ENCODE data around the gene ACTR8.
"Not testable (repeated sequence)": the region's sequence is repeated elsewhere in the genome, so short reads cannot be mapped to it uniquely, and the experiment has no call there.

Gene ACTR8

GRCh38 chr3:53881691-53882593 is at the start of gene ACTR8:
Gene ACTR8 (minus strand): TSS chr3:53882152. CDS start chr3:53882101, 51 bp downstream.
- Histone ChIP-seq H3K27ac (ENCODE audit: low read depth, low read length) (peak within 1 kb of the TSS; percentile 56), H3K4me1 (ENCODE audit: control insufficient read depth, low read length) (peaks cover 17% of the 10 kb centered on the region), H3K9me3 (ENCODE audit: control insufficient read depth, insufficient read depth, low read length) (no peaks in the 10 kb centered on the region), H3K9me2 (replicated peaks; ENCODE audit: control insufficient read depth, low read length) (no peaks in the 10 kb centered on the region), H3F3A (ENCODE audit: control insufficient read depth, insufficient read depth) (peaks cover 17% of the 10 kb centered on the region), H3K4me2 (ENCODE audit: low read length) (peak within 1 kb of the TSS; percentile 80), H4K20me1 (ENCODE audit: control insufficient read depth, insufficient read depth, low read depth, low read length) (no peaks in the 10 kb centered on the region), H3K27me3 (ENCODE audit: control insufficient read depth, low read length) (no peaks in the 10 kb centered on the region), H3K79me2 (ENCODE audit: control insufficient read depth, low read length) (peaks cover 21% of the 10 kb centered on the region), H3K36me3 (ENCODE audit: control insufficient read depth, low read length) (peaks cover 81% of the 10 kb centered on the region), H3K4me3 (ENCODE audit: low read length) (peak within 1 kb of the TSS; percentile 94)
- TF ChIP-seq CTCF (IDR thresholded peaks at IDR 0.05; ENCODE audit: low read depth, low read length, poor library complexity, severe bottlenecking) (no peak), EZH2phosphoT487 (IDR thresholded peaks at IDR 0.05; ENCODE audit: borderline replicate concordance, low read length) (no peak)

- not testable (repeated sequence) for H3K36me3 ChIP-seq (ENCODE audit: control insufficient read depth, low read length); H3K79me2 ChIP-seq (ENCODE audit: control insufficient read depth, low read length); H3K9me2 ChIP-seq (replicated peaks; ENCODE audit: control insufficient read depth, low read length); H3K4me3 ChIP-seq (ENCODE audit: low read length); H3K9me3 ChIP-seq (ENCODE audit: control insufficient read depth, insufficient read depth, low read length); H3K27me3 ChIP-seq (ENCODE audit: control insufficient read depth, low read length); H3K27ac ChIP-seq (ENCODE audit: low read depth, low read length); H4K20me1 ChIP-seq (ENCODE audit: control insufficient read depth, insufficient read depth, low read depth, low read length); H3K4me1 ChIP-seq (ENCODE audit: control insufficient read depth, low read length); H3K4me2 ChIP-seq (ENCODE audit: low read length); H3F3A ChIP-seq (ENCODE audit: control insufficient read depth, insufficient read depth)
These were observed 45.4 kb upstream of the ACTR8 start for GRCh38 chr3:53927208-53927872.

GRCh38 chr3:53921296-53921695 is 39.3 kb upstream of the ACTR8 start:
- no peak overlapping the region for H3K27ac ChIP-seq (ENCODE audit: low read depth, low read length)
- H3K4me3 ChIP-seq (ENCODE audit: low read length), result no peak overlapping the region
- H3K36me3 ChIP-seq (ENCODE audit: control insufficient read depth, low read length), result no peaks in the 10 kb centered on the region
- no peaks in the 10 kb centered on the region for H3K79me2 ChIP-seq (ENCODE audit: control insufficient read depth, low read length)
- TF ChIP-seq EZH2phosphoT487 (IDR thresholded peaks at IDR 0.05; ENCODE audit: borderline replicate concordance, low read length) (no peak), CTCF (IDR thresholded peaks at IDR 0.05; ENCODE audit: low read depth, low read length, poor library complexity, severe bottlenecking) (peak; percentile 20)
- no peaks in the 10 kb centered on the region for H3F3A ChIP-seq (ENCODE audit: control insufficient read depth, insufficient read depth)
- H3K9me3 ChIP-seq (ENCODE audit: control insufficient read depth, insufficient read depth, low read length), result no peaks in the 10 kb centered on the region
- no peak overlapping the region for H3K4me2 ChIP-seq (ENCODE audit: low read length)
- H3K27me3 ChIP-seq (ENCODE audit: control insufficient read depth, low read length), result no peaks in the 10 kb centered on the region
- H3K4me1 ChIP-seq (ENCODE audit: control insufficient read depth, low read length), result no peaks in the 10 kb centered on the region
- no peaks in the 10 kb centered on the region for H4K20me1 ChIP-seq (ENCODE audit: control insufficient read depth, insufficient read depth, low read depth, low read length)
- H3K9me2 ChIP-seq (replicated peaks; ENCODE audit: control insufficient read depth, low read length), result no peaks in the 10 kb centered on the region

- TF ChIP-seq CTCF (IDR thresholded peaks at IDR 0.05; ENCODE audit: low read depth, low read length, poor library complexity, severe bottlenecking) (no peak), EZH2phosphoT487 (IDR thresholded peaks at IDR 0.05; ENCODE audit: borderline replicate concordance, low read length) (no peak)
- H3K27me3 ChIP-seq (ENCODE audit: control insufficient read depth, low read length), result no peaks in the 10 kb centered on the region; the same call in 1 of the 2 replicates
- H3K4me2 ChIP-seq (ENCODE audit: low read length), result no peak overlapping the region
- H3K4me3 ChIP-seq (ENCODE audit: low read length), result no peak overlapping the region
- H3K79me2 ChIP-seq (ENCODE audit: control insufficient read depth, low read length), result no peaks in the 10 kb centered on the region
- H3K9me2 ChIP-seq (replicated peaks; ENCODE audit: control insufficient read depth, low read length), result no peaks in the 10 kb centered on the region
- H3K36me3 ChIP-seq (ENCODE audit: control insufficient read depth, low read length), result no peaks in the 10 kb centered on the region
- no peaks in the 10 kb centered on the region for H3K9me3 ChIP-seq (ENCODE audit: control insufficient read depth, insufficient read depth, low read length)
- H3K27ac ChIP-seq (ENCODE audit: low read depth, low read length), result no peak overlapping the region
- H3K4me1 ChIP-seq (ENCODE audit: control insufficient read depth, low read length), result no peaks in the 10 kb centered on the region
- no peaks in the 10 kb centered on the region for H3F3A ChIP-seq (ENCODE audit: control insufficient read depth, insufficient read depth)
- no peaks in the 10 kb centered on the region for H4K20me1 ChIP-seq (ENCODE audit: control insufficient read depth, insufficient read depth, low read depth, low read length)
These were observed 37.8 kb upstream of the ACTR8 start for GRCh38 chr3:53919741-53920140.
